ENCODE results near the gene PTDSS2. TPM values are rescaled to one million over a fixed set of nuclear protein-coding genes. Genes with fewer than 3 reads are reported as not detected.
A peak's percentile ranks its signal among the peaks of the same experiment; 100 is the strongest.

PTDSS2 gene
- total and polyA plus RNA-seq, 7 donors: 4.8 to 76.2 (median 30.1) TPM

GRCh38 chr11:413120-414081 lies 36.7 kb upstream of the PTDSS2 start:
- no peak overlapping the region for H3K27ac ChIP-seq
- TF ChIP-seq EP300 (IDR thresholded peaks at IDR 0.05) (no peak), CTCF (IDR thresholded peaks at IDR 0.05) (no peak), POLR2AphosphoS5 (IDR thresholded peaks at IDR 0.05) (no peak), POLR2A (IDR thresholded peaks at IDR 0.05) (no peak)
- WGBS, 2 donors: 55 to 64% methylated on average over 13 of the region's 14 CpGs
- peaks cover 21 to 45% (median 42%) of the 10 kb centered on the region in 3 donors for H3K27me3 ChIP-seq
- H3K4me3 ChIP-seq: no peak overlapping the region
- H3K4me1 ChIP-seq: peaks cover 0 to 15% (median 11%) of the 10 kb centered on the region in 4 donors
- DNase-seq: no peak
- no peaks in the 10 kb centered on the region for H3K9me3 ChIP-seq
- H3K36me3 ChIP-seq: no peaks in the 10 kb centered on the region
- intact Hi-C loops (cut with DNase I): no loop called here

- 32 to 55% methylated on average over 9 of the region's 9 CpGs for WGBS, 2 donors
- DNase-seq: no peak
- H3K36me3 ChIP-seq: no peaks in the 10 kb centered on the region
- peaks cover 21 to 55% (median 50%) of the 10 kb centered on the region in 3 donors for H3K27me3 ChIP-seq
- intact Hi-C loops (cut with DNase I): no loop called here
- peaks cover 0 to 15% (median 11%) of the 10 kb centered on the region in 4 donors for H3K4me1 ChIP-seq
- no peaks in the 10 kb centered on the region for H3K9me3 ChIP-seq
- H3K4me3 ChIP-seq: peak overlapping the region in 3 of 4 donors; percentile 8 to 34 (median 28)
- peak overlapping the region in 1 of 4 donors; percentile 38 for H3K27ac ChIP-seq
- no peak for TF ChIP-seq POLR2A (IDR thresholded peaks at IDR 0.05)
- TF ChIP-seq POLR2AphosphoS5 (IDR thresholded peaks at IDR 0.05): no peak
- no peak for TF ChIP-seq EP300 (IDR thresholded peaks at IDR 0.05)
- TF ChIP-seq CTCF (IDR thresholded peaks at IDR 0.05): no peak
These were observed 35.7 kb upstream of the PTDSS2 start for GRCh38 chr11:414318-414857.

GRCh38 chr11:415640-416041 lies 34.4 kb upstream of the PTDSS2 start:
- H3K27me3 ChIP-seq: peaks cover 25 to 65% (median 63%) of the 10 kb centered on the region in 3 donors
- H3K36me3 ChIP-seq: no peaks in the 10 kb centered on the region
- peak overlapping the region; percentile 57 to 76 (median 66) for H3K27ac ChIP-seq
- H3K4me3 ChIP-seq: peak overlapping the region in 2 of 4 donors; percentile 34 to 39
- H3K9me3 ChIP-seq: no peaks in the 10 kb centered on the region
- peaks cover 0 to 15% (median 11%) of the 10 kb centered on the region in 4 donors for H3K4me1 ChIP-seq
- intact Hi-C loops (cut with DNase I): no loop called here
- DNase-seq: no peak
- WGBS, 2 donors: 16 to 43% methylated on average over 5 of the region's 5 CpGs
- TF ChIP-seq POLR2A (IDR thresholded peaks at IDR 0.05) (no peak), POLR2AphosphoS5 (IDR thresholded peaks at IDR 0.05) (no peak), CTCF (IDR thresholded peaks at IDR 0.05) (no peak), EP300 (IDR thresholded peaks at IDR 0.05) (no peak)

- Histone ChIP-seq H3K27me3 (peaks cover 25 to 70% (median 64%) of the 10 kb centered on the region in 3 donors), H3K4me3 (peak overlapping the region in 3 of 4 donors; percentile 39 to 48 (median 45)), H3K27ac (peak overlapping the region; percentile 57 to 76 (median 66)), H3K9me3 (no peaks in the 10 kb centered on the region), H3K4me1 (peaks cover 0 to 15% (median 11%) of the 10 kb centered on the region in 4 donors), H3K36me3 (no peaks in the 10 kb centered on the region)
- intact Hi-C loops (cut with DNase I): no loop called here
- WGBS, 2 donors: 2 to 7% methylated on average over 45 of the region's 45 CpGs
- DNase-seq: no peak
- no peak for TF ChIP-seq POLR2A (IDR thresholded peaks at IDR 0.05)
- no peak for TF ChIP-seq CTCF (IDR thresholded peaks at IDR 0.05)
- no peak for TF ChIP-seq EP300 (IDR thresholded peaks at IDR 0.05)
- no peak for TF ChIP-seq POLR2AphosphoS5 (IDR thresholded peaks at IDR 0.05)
These were observed 33.9 kb upstream of the PTDSS2 start for GRCh38 chr11:416051-416756.
